GM23338 (cell line): ENCODE measurements around the gene CMIP.

ENCODE experiments used
- CREB1 ChIP-seq: fragments of 250-450 bp; sonication (Bioruptor Pico); IDR thresholded peaks from 2 replicates; pipeline ENCODE4 v1.5.0; 2020; ENCODE audit warnings: low read depth, mild to moderate bottlenecking, moderate library complexity
- EZH2 ChIP-seq: fragments of 200-600 bp; sonication (generic); IDR thresholded peaks from one replicate; pipeline ENCODE4 v1.8.0; 2017; ENCODE audit warnings: antibody characterized with exemption, mild to moderate bottlenecking, low read depth; ENCODE audit not compliant: unreplicated experiment
- EZH2phosphoT487 ChIP-seq: fragments of 200-600 bp; sonication (generic); IDR thresholded peaks from one replicate; pipeline ENCODE4 v1.8.1; 2018; ENCODE audit warnings: antibody characterized with exemption; ENCODE audit not compliant: unreplicated experiment
- JUNB ChIP-seq: IDR thresholded peaks from one replicate; pipeline ENCODE4 v1.6.1; 2016; ENCODE audit warnings: antibody characterized with exemption; ENCODE audit not compliant: unreplicated experiment
- POLR2AphosphoS5 ChIP-seq: IDR thresholded peaks from 2 replicates; pipeline ENCODE4 v1.6.1; 2016; ENCODE audit warnings: antibody characterized with exemption, low read depth
- STAT1 ChIP-seq: IDR thresholded peaks from one replicate; pipeline ENCODE4 v1.6.1; 2016; ENCODE audit warnings: antibody characterized with exemption; ENCODE audit not compliant: unreplicated experiment
- ZNF114 ChIP-seq: fragments of 250-450 bp; sonication (Bioruptor Pico); IDR thresholded peaks from 2 replicates; pipeline ENCODE4 v1.5.0; 2020; ENCODE audit warnings: mild to moderate bottlenecking, moderate library complexity
- ZNF331 ChIP-seq: fragments of 250-450 bp; sonication (Bioruptor Pico); IDR thresholded peaks from 2 replicates; pipeline ENCODE4 v1.5.0; 2020; ENCODE audit warnings: low read depth, mild to moderate bottlenecking, moderate library complexity
- TF ChIP-seq, protein P1 (sequence below), 2 experiments: fragments of 200-600 bp in 1 of 2; sonication (generic) in 1 of 2; conservative IDR thresholded peaks; 2 replicates each; pipeline versions ENCODE4 v1.5.1 to v1.6.1; 2016 to 2017; ENCODE audit warnings: antibody characterized with exemption in 2 of 2, low read depth in 2 of 2, mild to moderate bottlenecking in 2 of 2, moderate library complexity in 1 of 2
- TF ChIP-seq, protein P2 (sequence below): IDR thresholded peaks from one replicate; pipeline ENCODE4 v1.6.1; 2018; ENCODE audit warnings: antibody characterized with exemption; ENCODE audit not compliant: unreplicated experiment

GRCh38 chr16:81610144-81610842 is 165.7 kb downstream of the CMIP start:
- TF ChIP-seq, protein P1, sequence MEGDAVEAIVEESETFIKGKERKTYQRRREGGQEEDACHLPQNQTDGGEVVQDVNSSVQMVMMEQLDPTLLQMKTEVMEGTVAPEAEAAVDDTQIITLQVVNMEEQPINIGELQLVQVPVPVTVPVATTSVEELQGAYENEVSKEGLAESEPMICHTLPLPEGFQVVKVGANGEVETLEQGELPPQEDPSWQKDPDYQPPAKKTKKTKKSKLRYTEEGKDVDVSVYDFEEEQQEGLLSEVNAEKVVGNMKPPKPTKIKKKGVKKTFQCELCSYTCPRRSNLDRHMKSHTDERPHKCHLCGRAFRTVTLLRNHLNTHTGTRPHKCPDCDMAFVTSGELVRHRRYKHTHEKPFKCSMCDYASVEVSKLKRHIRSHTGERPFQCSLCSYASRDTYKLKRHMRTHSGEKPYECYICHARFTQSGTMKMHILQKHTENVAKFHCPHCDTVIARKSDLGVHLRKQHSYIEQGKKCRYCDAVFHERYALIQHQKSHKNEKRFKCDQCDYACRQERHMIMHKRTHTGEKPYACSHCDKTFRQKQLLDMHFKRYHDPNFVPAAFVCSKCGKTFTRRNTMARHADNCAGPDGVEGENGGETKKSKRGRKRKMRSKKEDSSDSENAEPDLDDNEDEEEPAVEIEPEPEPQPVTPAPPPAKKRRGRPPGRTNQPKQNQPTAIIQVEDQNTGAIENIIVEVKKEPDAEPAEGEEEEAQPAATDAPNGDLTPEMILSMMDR (conservative IDR thresholded peaks at IDR 0.05; ENCODE audit: low read depth in 2 of 2), result no peak
- no peak for TF ChIP-seq POLR2AphosphoS5
- TF ChIP-seq ZNF114 (CRISPR knock-in tag), result no peak
- TF ChIP-seq, protein P2, sequence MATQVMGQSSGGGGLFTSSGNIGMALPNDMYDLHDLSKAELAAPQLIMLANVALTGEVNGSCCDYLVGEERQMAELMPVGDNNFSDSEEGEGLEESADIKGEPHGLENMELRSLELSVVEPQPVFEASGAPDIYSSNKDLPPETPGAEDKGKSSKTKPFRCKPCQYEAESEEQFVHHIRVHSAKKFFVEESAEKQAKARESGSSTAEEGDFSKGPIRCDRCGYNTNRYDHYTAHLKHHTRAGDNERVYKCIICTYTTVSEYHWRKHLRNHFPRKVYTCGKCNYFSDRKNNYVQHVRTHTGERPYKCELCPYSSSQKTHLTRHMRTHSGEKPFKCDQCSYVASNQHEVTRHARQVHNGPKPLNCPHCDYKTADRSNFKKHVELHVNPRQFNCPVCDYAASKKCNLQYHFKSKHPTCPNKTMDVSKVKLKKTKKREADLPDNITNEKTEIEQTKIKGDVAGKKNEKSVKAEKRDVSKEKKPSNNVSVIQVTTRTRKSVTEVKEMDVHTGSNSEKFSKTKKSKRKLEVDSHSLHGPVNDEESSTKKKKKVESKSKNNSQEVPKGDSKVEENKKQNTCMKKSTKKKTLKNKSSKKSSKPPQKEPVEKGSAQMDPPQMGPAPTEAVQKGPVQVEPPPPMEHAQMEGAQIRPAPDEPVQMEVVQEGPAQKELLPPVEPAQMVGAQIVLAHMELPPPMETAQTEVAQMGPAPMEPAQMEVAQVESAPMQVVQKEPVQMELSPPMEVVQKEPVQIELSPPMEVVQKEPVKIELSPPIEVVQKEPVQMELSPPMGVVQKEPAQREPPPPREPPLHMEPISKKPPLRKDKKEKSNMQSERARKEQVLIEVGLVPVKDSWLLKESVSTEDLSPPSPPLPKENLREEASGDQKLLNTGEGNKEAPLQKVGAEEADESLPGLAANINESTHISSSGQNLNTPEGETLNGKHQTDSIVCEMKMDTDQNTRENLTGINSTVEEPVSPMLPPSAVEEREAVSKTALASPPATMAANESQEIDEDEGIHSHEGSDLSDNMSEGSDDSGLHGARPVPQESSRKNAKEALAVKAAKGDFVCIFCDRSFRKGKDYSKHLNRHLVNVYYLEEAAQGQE, result no peak
- no peak for TF ChIP-seq EZH2
- no peak for TF ChIP-seq EZH2phosphoT487
- no peak for TF ChIP-seq JUNB
- no peak for TF ChIP-seq ZNF331 (CRISPR knock-in tag)
- TF ChIP-seq CREB1 (CRISPR knock-in tag), result no peak
- no peak for TF ChIP-seq STAT1
